ENCODE results near the gene MOCOS. TPM values are rescaled to one million over a fixed set of nuclear protein-coding genes. Genes with fewer than 3 reads are reported as not detected.

Gene MOCOS
- total RNA-seq, 2 experiments from 2014 or later = 0.40 to 0.64 TPM

DNA sequence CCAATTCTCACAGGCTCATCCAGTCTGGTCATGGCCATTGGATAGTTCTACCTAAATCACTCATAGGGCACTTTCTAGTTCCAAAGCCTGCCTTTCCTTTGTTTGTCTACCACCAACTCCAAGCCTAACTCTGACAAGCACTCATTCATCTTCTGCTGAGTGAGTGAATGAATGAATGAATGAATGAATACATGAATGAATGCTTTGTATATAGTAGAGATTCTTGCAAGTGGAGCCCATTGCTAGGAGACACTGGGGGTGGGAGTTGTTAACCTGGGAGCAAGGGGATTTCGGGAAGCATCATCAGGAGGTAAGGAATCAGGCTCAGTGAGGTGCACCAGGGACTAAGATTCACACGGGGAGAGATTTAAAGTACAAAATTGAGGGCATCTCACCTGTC lies 3.3 kb upstream of the MOCOS start:
- CTCF ChIA-PET = no interaction called here

DNA sequence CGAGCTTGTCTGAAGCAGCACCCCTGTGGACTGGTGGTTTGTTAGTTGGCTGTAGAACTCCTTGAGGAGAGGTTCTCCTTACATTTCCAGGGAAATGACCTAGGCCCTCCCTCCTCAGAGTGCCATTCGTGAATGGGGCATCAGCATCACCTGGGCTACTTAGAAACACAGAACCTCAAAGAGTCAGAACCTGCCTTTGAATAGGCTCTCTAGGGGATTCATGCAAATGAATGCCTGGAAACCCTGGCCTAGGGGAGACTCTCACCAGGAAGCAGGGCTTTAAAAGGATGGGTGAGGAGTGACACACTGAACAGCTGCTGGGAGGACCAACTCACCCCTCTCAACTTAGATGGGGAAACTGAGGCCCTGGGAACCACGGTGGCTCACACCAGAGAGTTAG lies 2.1 kb upstream of the MOCOS start:
- H3K9me3 Mint-ChIP-seq (ENCODE audit: low read depth) = no peaks in the 10 kb centered on the region
- no peaks in the 10 kb centered on the region for H3K36me3 Mint-ChIP-seq
- H3K27ac Mint-ChIP-seq = no peak overlapping the region
- peaks cover 21% of the 10 kb centered on the region for H3K27me3 Mint-ChIP-seq
- no peak for ATAC-seq
- peaks cover 14% of the 10 kb centered on the region for H3K4me1 Mint-ChIP-seq
- no peak overlapping the region for H3K4me3 Mint-ChIP-seq
- CTCF ChIA-PET = no interaction called here
- DNase-seq = no peak

More for the DNA sequence above, 3.3 kb upstream of the MOCOS start:
- Mint-ChIP-seq H3K27ac (no peak overlapping the region), H3K4me1 (peaks cover 19% of the 10 kb centered on the region), H3K4me3 (no peak overlapping the region), H3K27me3 (peaks cover 13% of the 10 kb centered on the region), H3K9me3 (ENCODE audit: low read depth) (no peaks in the 10 kb centered on the region), H3K36me3 (no peaks in the 10 kb centered on the region)
- DNase-seq (no peak), ATAC-seq (no peak)

DNA sequence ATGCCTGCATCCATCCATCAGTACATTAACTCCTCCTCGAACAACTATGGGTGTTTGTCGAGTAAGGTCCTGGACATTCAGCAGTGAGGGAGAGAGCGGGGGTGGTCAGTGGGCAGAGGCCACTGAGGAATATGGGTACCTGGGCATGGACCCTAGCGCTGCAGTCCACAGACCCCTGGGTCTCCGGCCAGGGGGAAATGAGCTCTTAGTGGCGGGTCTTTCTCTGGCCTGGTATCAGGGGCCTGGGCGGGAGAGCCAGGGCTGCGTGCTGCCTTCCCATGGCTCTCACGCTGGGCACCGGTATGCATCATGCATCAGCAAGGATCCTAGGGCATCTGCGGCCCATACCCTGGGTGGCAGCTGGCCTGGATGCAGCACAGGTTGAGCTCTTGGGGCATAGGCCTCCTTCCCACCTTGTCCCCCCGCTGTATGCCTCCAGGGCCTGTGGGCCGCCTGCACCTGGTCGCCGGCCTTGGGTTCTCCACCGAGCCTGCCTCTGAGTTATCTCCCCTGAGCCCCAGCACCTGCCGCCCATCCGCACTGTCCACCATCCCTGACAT lies 1.3 kb upstream of the MOCOS start:
- no peaks in the 10 kb centered on the region for H3K9me3 Mint-ChIP-seq (ENCODE audit: low read depth)

DNA sequence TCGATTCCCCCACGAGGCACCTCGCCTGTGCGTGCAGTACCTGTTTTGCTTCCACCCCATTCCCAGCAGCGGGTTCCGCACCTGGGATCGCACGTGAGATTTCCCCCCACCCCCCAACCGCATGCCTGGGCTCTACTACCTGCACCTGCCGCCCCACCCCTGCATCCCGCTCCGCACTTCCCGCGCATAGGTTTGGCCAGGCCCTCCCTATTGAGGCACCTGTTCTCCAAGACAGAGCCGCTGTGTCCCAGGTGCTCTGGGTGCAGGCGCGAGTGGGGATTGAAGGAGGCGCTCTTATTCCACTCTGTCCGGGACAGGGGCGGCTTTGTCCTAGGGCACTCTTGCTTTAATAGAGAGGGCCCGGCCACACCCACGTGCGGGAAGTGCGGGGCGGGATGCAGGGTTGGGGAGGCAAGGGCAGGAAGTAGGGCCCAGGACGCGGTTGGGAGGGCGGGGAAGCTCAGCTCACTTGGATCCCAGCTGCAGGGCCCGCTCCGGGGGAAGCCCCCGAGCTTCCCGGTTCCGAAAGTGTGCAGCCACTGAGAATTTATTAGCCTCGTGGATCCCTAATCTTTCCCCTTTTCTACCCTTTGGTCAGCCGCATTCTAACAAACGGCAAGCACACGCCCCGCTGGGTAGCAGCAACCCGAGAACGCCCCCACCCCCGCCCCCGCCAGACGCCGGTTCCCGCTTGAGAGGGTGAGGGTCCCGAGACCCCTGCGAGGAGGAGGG lies 670 bp upstream of the MOCOS start:
- no peaks in the 10 kb centered on the region for H3K36me3 Mint-ChIP-seq
- no peak overlapping the region for H3K27ac Mint-ChIP-seq
- peak; percentile 51 for DNase-seq
- H3K4me3 Mint-ChIP-seq = peak overlapping the region; percentile 71
- CTCF ChIA-PET = no interaction called here
- H3K9me3 Mint-ChIP-seq (ENCODE audit: low read depth) = no peaks in the 10 kb centered on the region
- peaks cover 14% of the 10 kb centered on the region for H3K4me1 Mint-ChIP-seq
- peak; percentile 32 for ATAC-seq
- H3K27me3 Mint-ChIP-seq = peaks cover 26% of the 10 kb centered on the region

More for the DNA sequence above, 1.3 kb upstream of the MOCOS start:
- Mint-ChIP-seq H3K27ac (no peak overlapping the region), H3K36me3 (no peaks in the 10 kb centered on the region), H3K4me3 (peak overlapping the region; percentile 18), H3K4me1 (peaks cover 14% of the 10 kb centered on the region), H3K27me3 (peaks cover 24% of the 10 kb centered on the region)
- ATAC-seq (no peak), DNase-seq (no peak)
- CTCF ChIA-PET = no interaction called here

DNA sequence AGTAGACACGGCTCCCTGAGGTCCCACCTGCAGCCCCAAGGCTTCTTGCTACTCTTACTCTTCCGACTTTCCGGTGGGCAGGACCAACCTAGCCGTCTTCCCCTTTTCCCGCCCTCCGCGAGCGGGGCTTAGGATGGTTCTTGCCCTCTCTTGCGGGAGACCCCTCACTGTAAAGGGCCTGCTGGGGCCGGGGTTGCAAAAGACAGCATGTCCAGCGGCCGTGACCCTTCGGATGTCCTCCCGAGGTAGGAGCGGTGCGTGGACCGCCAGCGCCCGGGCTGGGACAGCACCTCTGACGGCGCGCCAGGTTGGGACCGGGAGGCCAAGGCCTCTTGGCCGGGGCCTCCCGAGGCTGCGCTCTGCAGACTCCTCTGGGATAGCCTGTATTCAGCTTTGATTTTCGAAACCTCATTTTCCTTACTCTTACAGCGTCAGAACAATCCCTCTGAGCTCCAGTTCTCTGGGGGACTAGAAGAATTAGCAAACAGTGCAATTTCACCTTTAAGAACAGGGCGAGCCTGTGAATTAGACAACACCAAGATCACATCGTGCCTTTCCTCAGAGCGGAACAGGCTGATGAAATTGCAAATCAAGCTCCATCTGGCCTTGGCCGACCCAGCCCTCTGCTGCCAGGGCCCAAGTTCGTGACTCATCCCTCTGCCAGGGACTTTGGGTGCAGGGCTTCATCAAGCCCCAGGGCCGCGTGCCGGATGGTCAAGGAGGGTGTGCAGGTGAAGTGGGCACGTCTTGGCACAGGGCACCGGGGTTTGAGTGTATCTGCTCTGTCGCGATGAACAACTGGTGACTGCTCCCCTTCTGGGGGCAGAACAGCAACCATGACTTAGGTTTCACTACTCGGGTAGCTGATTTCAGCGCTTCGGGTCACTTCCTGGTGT lies 777 bp downstream of the MOCOS start:
- H3K27ac Mint-ChIP-seq = no peak overlapping the region
- peak; percentile 16 for ATAC-seq
- H3K4me3 Mint-ChIP-seq = peak overlapping the region; percentile 57
- H3K9me3 Mint-ChIP-seq (ENCODE audit: low read depth) = no peaks in the 10 kb centered on the region
- H3K27me3 Mint-ChIP-seq = peaks cover 31% of the 10 kb centered on the region
- CTCF ChIA-PET = no interaction called here
- peaks cover 14% of the 10 kb centered on the region for H3K4me1 Mint-ChIP-seq
- no peak for DNase-seq
- H3K36me3 Mint-ChIP-seq = no peaks in the 10 kb centered on the region

DNA sequence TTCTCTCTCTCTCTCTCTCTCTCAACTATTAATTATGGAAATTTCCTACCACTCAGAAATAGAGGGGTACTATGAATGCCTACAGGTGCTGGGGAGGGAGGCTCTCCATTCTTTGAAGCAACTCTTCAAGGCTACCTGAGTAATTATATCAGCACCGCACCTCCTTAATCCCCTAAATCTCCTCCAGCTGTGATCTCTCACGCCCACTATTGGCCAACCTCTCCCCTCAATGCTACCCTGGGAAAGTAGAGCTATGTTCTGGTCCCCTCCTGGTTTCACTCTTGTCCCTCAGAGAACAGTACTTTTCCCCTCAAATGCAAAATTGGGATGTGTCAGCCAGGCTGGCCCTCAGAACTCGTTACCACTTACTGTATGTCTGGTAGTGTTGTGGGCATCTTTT lies 1.6 kb downstream of the MOCOS start:
- CTCF ChIA-PET = no interaction called here
- H3K27ac Mint-ChIP-seq = no peak overlapping the region
- peak; percentile 22 for DNase-seq

DNA sequence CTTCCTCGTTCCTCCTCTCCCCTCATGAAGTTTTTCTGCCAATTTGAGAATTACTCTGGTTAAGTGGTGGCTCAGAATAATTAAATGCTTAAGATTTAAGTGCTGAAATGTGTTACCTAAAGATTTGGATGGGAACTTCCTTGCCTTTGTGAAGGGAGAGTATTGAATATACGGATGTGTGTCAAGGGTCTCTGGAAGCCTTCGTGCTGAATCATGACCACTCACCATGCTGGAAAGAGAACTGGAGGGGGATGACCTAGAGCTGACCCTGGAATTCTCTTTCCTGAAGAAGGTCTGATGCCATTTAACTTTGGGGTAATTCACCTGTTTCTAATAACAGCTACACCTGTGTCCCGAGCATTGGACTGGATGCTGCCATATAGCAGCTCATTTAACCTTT lies 2.2 kb downstream of the MOCOS start:
- Mint-ChIP-seq H3K9me3 (ENCODE audit: low read depth) (no peaks in the 10 kb centered on the region), H3K4me3 (no peak overlapping the region), H3K36me3 (no peaks in the 10 kb centered on the region), H3K27ac (no peak overlapping the region), H3K27me3 (peaks cover 36% of the 10 kb centered on the region), H3K4me1 (peaks cover 14% of the 10 kb centered on the region)
- ATAC-seq = no peak
- DNase-seq = no peak
- CTCF ChIA-PET = no interaction called here

More for the DNA sequence above, 1.6 kb downstream of the MOCOS start:
- Mint-ChIP-seq H3K27me3 (peaks cover 36% of the 10 kb centered on the region), H3K4me1 (peaks cover 14% of the 10 kb centered on the region), H3K36me3 (no peaks in the 10 kb centered on the region), H3K9me3 (ENCODE audit: low read depth) (no peaks in the 10 kb centered on the region), H3K4me3 (peak overlapping the region; percentile 18)
- no peak for ATAC-seq

DNA sequence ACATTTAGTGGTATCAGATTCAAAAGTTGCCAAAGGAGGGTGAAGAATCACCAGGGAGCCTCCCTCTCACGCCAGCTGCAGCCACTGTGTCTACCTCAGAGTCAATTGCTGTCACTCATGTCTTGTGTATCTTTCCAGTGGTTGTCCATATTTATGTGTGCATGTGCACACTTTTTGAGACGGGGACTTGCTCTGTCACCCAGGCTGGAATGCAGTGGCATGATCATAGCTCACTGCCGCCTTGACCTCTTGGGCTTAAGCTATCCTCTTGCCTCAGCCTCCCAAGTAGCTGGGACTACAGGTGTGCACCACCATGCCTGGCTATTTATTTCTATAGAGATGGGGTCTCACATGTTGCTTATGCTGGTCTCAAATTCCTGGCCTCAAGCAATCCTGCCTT lies 4.0 kb downstream of the MOCOS start:
- CTCF ChIA-PET = no interaction called here
- peaks cover 36% of the 10 kb centered on the region for H3K27me3 Mint-ChIP-seq
- H3K4me3 Mint-ChIP-seq = no peak overlapping the region
- peaks cover 13% of the 10 kb centered on the region for H3K4me1 Mint-ChIP-seq
- no peak overlapping the region for H3K27ac Mint-ChIP-seq
- no peaks in the 10 kb centered on the region for H3K36me3 Mint-ChIP-seq
- ATAC-seq (no peak), DNase-seq (no peak)
- H3K9me3 Mint-ChIP-seq (ENCODE audit: low read depth) = no peaks in the 10 kb centered on the region

DNA sequence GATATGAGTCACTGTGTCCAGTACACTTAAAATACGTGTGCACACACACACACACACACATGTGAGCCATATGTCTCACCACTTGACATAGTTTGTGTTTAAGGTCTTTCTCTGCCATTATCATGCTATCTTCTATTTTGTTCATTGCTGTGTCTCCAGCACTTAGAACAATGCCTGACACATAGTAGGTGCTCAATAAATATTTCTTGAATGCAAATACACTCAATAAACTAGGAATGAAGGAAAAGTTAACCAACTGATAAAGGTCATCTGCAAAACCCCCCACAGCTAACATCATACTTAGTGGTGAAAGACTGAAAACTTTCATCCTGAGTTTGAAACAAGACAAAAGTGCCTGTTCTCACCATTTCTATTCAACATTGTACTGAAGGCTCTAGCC lies 4.4 kb downstream of the MOCOS start:
- DNase-seq (no peak), ATAC-seq (no peak)
- Mint-ChIP-seq H3K36me3 (no peaks in the 10 kb centered on the region), H3K4me1 (peaks cover 10% of the 10 kb centered on the region), H3K4me3 (no peak overlapping the region), H3K27ac (no peak overlapping the region), H3K27me3 (peaks cover 36% of the 10 kb centered on the region), H3K9me3 (ENCODE audit: low read depth) (no peaks in the 10 kb centered on the region)
- CTCF ChIA-PET = no interaction called here

DNA sequence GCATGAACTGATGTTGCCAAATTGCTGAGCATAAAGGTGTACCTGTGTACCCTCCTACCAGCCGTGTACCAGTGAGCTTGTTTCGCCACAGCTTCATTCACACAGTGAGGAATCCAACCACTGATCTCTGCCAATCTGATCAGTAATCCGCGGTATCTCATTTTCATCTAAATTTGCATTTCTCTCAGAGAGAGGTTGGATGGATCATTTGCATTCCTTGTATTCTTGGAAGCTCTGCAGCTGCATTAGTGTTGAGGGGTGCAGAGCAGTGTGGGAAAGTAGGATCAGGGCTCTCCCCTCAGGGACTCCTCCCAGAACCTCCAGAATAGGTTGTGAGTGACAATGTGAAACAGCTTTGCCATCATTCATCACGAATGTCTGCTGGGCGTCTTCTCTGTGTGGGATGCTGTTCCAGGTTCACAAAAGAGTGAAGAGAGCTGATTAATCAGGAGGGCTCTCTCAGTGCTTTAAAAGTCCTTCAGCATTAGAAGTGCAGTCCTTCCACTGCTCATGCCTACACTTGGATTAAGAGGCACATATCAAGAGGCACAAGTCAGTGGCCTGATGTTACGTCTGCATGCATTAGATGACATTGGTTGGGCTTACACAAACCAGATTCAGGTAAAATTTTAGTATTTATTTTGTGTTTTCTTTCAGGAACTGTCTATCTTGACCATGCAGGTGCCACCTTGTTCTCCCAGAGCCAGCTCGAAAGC lies 7.5 kb downstream of the MOCOS start:
- DNase-seq (peak; percentile 18), ATAC-seq (no peak)
- no peaks in the 10 kb centered on the region for H3K36me3 Mint-ChIP-seq
- CTCF ChIA-PET = no interaction called here
- H3K4me3 Mint-ChIP-seq = no peak overlapping the region
- H3K9me3 Mint-ChIP-seq (ENCODE audit: low read depth) = no peaks in the 10 kb centered on the region
- H3K27me3 Mint-ChIP-seq = peaks cover 18% of the 10 kb centered on the region
- H3K27ac Mint-ChIP-seq = no peak overlapping the region
- no peaks in the 10 kb centered on the region for H3K4me1 Mint-ChIP-seq

DNA sequence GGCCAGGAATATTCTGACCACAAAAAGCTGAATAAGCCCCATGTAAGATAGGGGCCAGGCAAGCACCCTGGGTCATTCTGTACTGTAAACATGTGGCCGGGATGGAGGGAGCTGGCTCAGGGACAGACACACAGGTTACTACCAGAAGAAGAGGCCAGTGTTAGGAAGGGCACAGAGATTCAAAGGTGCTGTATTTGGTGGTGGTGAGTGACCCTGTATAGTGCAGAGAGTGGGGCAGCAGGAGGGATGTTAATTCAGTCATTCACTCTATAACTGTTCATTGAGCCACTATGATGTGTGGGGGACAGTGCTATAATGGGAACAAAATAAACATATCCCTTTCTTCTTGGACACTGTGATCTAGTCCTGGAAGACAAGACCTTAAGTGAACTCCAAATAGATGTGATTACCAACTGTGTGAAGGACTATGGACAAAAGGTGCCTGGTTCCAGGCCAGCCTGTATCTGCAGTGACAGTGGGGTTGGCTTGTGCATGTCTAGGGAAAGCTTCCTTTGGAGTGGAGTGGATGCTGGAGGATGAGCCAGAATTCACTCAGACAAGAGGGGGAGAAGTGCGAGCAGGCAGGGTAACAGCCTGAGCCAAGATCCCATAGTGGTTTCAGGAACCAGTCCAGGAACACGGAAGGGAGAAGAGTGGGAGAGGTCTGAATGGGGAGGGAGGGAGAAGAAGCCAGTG lies 8.3 kb downstream of the MOCOS start:
- CTCF ChIA-PET = no interaction called here
- ATAC-seq = no peak
- no peaks in the 10 kb centered on the region for H3K36me3 Mint-ChIP-seq

DNA sequence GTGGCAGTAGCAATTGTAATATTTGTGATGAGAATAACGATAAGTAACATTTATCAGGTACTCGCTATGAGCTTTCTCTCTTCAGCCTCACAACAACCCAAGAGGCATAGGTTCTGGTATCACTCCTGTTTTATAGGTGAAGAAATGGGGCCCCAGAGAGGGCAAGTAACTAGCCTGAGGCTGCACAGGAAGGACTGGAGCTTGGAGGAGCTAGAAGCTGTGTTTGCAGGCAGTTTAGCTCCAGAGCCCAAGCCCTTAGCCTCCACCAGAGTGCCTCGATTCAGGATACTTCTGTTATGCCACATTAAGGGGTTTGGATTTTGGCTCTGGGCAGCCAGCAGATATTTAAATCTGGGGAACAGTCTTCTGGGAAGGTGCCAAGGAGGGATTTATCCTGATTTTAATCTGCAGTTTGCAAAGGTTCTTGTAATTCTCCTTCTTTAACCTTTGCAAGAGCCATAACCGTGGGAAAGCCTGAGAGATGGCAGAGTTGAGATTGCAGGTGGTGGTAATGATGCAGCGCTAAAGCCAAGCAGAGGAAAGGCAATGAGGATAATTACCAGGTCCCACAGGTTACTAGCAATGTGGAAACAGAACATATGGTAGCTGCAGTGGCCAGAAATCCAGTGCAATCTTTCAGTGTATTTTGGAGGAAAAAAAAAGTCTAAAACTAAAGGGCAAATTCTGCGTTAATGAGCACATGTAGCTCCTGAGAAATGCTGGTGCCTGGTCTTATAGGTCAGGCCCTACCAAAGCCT lies 9.1 kb downstream of the MOCOS start:
- H3K9me3 Mint-ChIP-seq (ENCODE audit: low read depth) = no peaks in the 10 kb centered on the region

More for the DNA sequence above, 8.3 kb downstream of the MOCOS start:
- Mint-ChIP-seq H3K27me3 (peaks cover 13% of the 10 kb centered on the region), H3K9me3 (ENCODE audit: low read depth) (no peaks in the 10 kb centered on the region), H3K4me3 (no peak overlapping the region), H3K27ac (no peak overlapping the region), H3K4me1 (no peaks in the 10 kb centered on the region)
- peak; percentile 28 for DNase-seq

More for the DNA sequence above, 9.1 kb downstream of the MOCOS start:
- DNase-seq (peak; percentile 30), ATAC-seq (no peak)
- Mint-ChIP-seq H3K4me3 (no peak overlapping the region), H3K27me3 (peaks cover 11% of the 10 kb centered on the region), H3K4me1 (no peaks in the 10 kb centered on the region), H3K27ac (no peak overlapping the region), H3K36me3 (no peaks in the 10 kb centered on the region)
- CTCF ChIA-PET = interaction anchor here (1.0 kb wide), 1 partner anchor 88 kb away, joined by 3 read pairs; no protein-coding TSS in a partner anchor
